HG03378 (cell line): ENCODE data around the gene ZNF599.

Experiments used
- ATAC-seq: cut with Tn5 transposase; IDR thresholded peaks from one replicate; pipeline ENCODE4 v1.9.1; 2021; ENCODE audit warnings: mild to moderate bottlenecking, moderate library complexity; ENCODE audit not compliant: unreplicated experiment

ZNF599 gene

DNA sequence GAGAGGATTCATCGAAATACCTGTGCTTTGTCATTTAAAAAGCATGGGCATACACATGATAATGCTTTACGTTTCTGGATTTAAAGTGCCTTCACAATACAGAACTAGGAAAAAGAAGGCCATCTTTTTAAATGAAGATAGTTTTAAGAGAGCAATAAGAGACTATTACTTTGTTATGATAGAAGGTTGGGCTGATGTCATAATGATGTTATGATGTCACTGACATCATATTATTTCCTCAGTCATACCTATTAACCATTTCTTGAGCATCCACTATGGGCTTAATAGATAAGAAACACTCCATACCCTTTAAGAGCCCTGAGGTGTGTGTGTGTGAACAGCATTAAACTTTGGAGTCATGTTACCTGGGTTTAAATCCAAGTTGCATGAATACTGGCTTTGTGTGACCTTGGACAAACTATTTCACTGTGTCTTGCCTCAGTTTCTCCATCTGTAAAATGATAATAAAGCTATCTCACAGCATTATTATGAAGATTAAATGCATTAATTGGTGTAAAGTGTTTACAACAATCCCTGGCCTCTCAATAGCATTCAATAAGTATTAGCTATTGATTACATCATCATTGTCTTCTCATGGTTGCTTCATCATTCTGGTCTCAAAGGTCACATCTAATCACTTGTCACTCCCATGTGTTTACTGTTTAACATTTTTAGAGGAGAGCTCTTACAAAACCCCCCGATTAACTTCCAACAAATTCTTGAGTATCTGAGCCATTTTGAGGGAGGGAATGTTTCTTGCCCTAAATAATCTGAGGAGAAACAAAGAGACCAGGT is 27.9 kb downstream of the ZNF599 start:
- no peak for ATAC-seq

- ATAC-seq = peak; percentile 29
Observed at GRCh38 chr19:34734537-34735103, 38.4 kb downstream of the ZNF599 start.

DNA sequence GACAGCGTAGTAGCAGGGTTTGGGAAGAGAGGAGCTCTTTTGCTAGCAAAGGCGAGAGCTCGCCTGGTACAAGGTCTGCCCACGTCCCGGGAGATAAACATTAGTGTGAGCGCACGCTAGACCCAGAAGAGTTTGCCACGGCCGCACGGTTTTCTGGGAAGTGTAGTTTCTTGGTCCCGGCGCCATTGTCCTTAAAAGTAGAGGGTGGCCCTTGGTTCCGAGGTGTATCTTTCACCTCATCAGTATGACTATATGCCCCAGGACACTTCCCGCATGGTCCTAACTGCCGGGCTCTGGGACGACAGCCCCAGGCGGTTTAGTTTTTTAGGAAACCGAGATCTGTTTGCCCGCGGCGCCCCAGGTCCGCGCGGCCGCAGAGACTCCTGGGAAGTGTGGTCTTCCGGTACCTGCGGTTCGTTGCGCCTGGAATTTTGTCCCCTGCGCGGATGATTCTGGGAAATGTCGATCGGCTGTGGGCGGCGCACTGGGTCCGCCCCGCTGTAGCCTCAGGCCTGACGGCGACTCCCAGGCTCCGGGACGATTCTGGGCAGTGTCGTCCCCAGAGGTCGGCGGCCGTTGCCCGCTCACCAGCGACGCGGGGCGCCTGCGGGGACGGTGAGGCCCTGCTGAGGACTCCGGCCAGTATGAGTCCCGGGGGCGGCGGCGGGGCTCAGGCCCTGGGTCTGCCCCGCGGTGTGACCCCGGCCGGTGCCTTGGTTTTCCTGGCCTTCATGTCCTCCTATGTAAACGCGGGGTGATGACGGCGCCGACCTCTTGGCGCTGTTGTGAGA is 39.1 kb downstream of the ZNF599 start, which contains the start of gene ZNF181:
Gene ZNF181 (plus strand): TSS at position 498 of the 791 bp plus-strand sequence. CDS start 795 bp downstream, outside the sequence.
- ATAC-seq = peak; percentile 71

- peak; percentile 19 for ATAC-seq
Observed at GRCh38 chr19:34733266-34733745, 39.7 kb downstream of the ZNF599 start.

DNA sequence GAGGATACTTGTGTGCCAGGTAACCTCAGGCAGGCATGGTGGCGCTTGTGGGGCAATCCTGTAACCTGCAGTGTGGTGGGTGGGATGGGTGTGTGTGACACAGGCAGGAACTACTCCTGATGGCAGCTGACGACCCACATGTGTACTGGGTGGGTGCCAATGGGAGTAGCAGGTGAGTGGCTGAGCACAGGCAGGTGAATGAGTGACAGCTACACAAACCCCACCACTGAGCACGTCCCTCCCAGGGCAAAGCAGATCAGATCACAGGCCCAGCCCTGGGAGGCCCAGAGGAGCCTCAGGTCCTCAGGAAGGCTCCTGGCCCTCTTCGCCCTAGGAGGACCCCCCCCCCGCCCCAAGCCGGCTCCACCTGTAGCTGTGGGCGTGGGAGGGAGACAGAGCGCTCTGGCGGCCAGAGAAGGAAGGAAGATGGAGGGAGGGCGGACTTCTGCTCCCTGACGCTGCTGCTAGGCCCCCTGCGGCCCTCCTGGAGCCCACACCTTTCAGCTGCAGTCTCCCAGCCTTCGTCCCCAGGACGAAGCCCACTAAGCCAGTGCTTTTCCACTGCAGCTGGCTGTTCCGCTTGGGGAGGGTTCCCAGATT is 40.3 kb downstream of the ZNF599 start:
- no peak for ATAC-seq

- no peak for ATAC-seq
Observed at GRCh38 chr19:34731964-34732363, 41.1 kb downstream of the ZNF599 start.

DNA sequence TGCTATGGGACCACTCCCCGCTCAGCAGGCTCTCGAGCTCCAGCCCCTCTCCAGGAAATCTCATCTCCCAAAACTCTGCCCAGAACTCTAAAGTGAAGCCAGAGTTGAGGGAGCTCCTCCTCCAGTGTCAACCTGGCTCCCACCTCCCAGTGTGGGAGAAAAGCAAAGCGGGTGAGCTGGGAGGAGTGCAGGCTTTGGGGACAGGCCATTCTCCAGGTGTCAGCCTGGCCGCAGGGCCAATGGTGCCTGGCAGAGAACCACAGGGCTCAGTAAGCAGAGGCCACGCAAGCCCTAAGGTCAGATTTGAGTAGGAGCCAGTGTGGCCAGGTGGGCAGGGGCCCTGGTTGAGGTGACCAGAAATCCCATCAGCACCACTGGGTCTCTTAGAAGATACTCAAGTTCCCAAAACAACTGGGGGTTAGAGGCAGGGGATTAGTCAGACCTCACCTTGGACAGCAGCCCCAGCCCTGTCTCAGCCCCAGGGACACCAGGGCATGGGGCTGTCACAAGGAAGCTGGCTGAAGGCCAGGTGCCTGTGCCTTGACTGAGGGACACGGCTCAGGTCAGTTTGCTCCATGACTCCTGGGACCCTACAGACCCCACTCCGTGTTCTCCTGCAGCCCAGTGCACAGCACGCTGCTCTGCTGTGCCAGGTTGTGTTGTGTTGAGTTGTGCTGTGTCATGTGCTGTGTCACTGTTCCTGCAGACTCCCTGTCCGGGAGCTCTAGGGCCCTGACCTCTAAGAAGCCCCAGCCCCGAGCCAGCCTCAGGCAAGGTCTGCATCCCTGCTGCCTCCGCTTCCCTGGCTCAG is 41.8 kb downstream of the ZNF599 start:
- ATAC-seq = no peak

DNA sequence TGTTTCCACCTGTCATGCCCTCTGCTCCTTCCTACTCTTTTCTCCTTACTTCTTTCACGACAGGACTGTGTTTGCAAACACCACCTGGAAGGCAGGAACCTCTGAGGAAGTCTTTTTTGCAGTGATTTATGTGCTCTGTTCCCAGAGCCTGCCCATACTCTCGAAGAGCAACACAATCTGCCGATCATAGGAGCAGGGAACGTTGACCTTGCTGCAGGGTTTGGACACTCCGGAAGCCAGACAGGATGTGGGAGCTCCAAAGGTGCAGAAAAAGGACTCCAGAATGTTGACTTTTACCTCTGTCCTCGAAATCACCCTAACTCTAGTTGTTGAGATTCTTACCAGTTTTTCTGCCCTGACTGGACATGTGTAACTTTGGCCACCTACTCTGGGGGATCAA is 47.6 kb downstream of the ZNF599 start:
- ATAC-seq = no peak

GRCh38 chr19:34722353-34722752 is 50.7 kb downstream of the ZNF599 start:
- no peak for ATAC-seq

DNA sequence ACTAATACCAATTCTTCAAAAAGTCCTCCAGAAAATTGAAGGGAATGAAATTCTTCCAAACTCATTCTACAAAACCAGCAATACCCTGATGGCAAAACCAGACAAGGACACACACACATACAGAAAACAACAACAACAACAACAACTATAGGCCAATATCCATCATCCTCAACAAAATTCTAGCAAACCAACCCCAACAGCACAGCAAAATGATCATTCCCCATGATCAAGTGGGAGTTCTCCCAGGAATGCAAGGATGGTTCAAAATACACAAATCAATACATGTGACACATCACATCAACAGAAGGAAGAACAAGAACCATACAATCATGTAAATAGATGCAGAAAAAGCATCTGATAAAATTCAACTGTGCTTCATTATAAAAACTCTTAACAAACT is 57.7 kb downstream of the ZNF599 start:
- no peak for ATAC-seq

GRCh38 chr19:34713262-34713637 is 59.8 kb downstream of the ZNF599 start:
- ATAC-seq = no peak

DNA sequence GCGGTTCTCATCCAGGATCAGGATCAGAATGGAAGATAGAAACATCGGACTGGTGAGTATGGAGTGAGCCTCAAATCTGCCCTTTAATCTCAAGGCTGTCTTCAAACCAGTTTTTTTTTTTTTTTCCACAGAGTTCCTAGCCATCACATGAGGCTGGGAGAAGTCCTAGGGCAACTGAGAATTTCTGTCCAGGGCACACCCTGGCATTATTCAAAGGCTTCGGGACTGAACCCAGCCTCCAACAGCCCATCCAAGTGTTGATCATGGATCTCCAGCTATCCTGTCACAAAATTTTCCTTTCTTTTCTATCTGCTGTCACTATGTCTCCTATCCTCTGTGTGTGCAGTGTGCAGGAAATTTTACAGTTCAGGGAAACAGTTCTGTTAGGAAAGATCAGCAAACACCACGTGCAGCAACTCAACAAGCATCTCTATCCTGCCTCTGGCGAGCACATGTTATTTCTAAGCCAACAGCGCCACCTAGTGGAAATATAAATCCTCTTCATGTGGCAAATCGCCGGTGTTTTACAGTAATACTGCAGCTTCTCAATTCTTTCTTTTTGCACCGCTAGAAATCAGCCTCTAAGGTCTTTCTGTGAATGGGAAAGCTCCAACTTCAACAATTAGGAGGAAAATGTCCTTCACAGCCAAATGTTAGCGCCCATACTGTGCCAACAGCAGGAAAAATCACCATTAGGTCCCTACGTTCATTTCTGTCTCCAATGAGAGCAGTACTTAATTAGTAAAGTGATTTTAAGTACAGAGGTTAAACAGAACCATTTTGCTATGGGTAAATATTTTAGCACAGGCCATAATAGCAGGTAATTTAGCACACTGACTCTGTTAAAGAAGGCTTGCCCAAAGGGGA is 60.4 kb downstream of the ZNF599 start:
- ATAC-seq = no peak

DNA sequence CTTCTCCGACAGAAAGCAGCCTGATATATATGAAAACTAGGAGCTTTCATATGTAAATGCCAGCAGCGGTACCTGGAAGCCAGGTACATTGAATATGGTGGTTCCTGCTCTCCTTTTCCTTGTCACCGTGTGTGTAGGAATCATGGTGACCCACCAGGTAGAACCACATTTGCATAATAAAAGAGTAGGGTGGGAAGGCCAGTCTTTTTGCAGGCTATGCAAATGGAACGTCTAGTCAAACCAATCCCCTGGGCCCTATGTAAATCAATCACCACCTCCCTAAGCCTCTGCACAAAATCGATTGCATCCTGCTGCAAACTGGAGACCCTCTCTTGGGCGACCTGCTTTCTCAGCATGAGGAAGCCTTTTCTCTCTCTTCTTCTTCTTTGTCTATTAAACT is 61.1 kb downstream of the ZNF599 start:
- ATAC-seq = no peak
